Stimulated activated CD8-positive, alpha-beta memory T cell treated with anti-CD3 and anti-CD28 coated beads, Interleukin-2, amount 100 ng/mL, for 1 hour (primary cell): ENCODE results near the gene HOXB4.
"Not testable (repeated sequence)": the region's sequence is repeated elsewhere in the genome, so short reads cannot be mapped to it uniquely, and the experiment has no call there.

Source experiments
- DNase-seq, 2 donors: peaks; one replicate each; pipeline ENCODE4 v3.0.0-alpha.2; 2020; ENCODE audit warnings: low read depth in 2 of 2

The HOXB4 gene

DNA sequence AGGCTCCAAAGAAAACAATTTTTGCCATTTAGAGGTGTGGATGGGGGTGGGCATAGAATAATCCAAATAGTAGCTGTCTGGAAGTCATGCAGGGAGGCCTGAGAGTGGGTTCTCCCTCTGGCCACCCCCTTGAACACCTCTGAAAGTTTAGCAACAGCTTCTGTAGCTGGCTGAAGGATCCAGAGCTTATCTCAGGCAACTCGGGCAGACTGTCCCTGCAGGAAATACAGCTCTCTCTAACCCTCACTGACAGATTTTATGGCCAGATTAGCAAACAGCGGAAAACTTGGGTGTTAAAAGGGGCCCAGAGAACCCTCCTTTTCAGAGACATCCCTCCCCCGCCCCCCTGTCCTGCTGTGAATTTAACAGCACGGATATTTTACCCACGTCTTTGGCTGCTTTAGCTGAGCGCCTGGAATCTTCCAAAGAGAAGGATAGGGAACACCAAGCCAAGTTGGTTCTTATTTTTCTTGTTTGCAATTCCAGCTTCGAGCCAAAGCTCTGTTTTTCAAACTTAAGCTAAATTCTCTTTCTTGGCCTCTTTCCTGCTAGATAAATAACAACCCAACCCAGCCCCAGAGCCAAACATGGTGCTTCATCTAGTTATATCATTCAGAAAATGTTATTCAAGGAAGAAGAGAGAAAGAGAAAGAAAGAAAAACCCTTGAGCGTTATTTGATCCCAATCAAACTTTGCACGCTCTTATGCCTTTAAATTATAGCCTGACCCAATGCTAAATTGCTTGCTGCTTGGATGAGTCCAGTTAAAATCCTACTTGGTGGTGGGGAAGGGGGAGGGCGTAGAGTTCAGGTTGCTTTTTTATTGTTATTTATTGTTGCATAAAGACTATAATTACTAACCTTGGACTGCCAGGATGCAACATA is 31.0 kb downstream of the HOXB4 start:
- DNase-seq, result no peak

DNA sequence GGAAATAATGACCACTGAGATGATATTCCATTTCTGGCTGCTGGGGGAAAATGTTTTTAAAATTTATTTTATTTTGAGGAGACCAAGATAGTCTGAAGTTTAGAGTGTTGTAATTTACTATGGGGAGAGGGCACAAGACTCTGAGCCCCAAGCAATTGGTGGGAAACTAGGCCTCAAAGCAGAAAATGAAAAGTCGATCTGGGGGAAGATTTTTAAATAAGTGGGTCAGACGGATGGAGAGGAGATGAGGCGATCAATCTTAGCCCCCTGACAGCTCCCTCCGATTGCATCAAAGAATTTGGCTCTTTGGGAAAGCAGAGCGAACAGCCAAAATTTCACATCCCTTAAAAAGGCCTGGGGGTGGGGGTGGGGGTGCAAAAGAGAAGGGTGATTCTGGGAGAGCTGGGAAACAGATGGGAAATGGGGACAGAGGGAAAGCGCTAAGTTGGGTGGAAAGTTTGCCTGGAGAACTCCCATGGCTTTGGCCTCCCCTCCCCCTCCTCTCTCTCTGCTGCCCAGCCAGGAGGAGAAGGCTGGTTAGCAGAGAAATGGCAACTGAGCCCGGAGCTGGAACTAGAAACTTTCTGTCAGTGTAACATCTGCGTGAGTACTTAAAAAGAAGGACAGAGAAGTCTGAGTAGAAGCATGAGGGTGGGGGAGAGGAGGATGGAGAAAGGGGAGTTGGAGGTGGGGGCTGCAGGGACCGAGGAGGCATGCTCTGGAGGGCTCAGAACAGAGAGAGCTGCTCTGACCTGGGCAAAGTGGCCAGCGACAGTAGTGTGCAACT is 31.8 kb downstream of the HOXB4 start:
- DNase-seq, result no peak

DNA sequence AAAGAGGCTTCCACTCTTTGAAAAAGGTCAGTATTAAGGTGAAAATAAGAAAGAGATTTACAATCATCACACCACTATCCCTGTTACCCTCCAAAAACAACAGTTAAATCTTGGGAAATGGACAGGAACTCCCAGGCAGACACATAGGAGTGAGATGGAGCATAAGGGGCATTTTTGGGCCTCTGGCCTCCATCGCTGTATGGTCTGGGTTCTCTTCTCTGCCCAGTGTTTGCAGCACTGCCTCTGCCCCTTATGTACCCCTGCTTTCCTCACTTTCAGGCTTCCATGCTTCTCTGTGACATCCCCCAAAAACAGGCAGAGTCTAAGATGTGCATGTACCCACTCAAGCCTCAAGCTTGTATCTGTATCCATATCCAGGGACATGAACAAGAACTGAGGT is 32.6 kb downstream of the HOXB4 start:
- no peak for DNase-seq

DNA sequence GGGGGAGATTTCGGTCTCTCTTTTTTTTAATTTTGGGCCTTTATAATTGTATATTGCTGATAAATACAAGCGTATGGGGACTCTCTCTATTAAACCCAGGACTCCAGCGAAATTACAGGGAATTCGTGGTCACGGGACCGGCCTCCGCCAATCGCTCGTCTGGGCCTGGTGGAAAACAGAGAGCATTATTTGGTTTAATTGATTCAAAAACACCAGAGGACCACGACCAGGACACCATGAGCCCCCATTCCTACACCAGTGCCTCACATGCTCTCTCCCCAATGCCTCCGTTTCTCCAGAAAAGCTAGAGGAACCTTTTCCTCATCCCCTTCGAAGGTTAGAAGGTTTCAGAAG is 33.2 kb downstream of the HOXB4 start, which contains the start of gene HOXB2:
TSS of gene HOXB2 (minus strand) at position 88 of the 354 bp plus-strand sequence. CDS start 198 bp downstream, outside the sequence.
- DNase-seq, result no peak

DNA sequence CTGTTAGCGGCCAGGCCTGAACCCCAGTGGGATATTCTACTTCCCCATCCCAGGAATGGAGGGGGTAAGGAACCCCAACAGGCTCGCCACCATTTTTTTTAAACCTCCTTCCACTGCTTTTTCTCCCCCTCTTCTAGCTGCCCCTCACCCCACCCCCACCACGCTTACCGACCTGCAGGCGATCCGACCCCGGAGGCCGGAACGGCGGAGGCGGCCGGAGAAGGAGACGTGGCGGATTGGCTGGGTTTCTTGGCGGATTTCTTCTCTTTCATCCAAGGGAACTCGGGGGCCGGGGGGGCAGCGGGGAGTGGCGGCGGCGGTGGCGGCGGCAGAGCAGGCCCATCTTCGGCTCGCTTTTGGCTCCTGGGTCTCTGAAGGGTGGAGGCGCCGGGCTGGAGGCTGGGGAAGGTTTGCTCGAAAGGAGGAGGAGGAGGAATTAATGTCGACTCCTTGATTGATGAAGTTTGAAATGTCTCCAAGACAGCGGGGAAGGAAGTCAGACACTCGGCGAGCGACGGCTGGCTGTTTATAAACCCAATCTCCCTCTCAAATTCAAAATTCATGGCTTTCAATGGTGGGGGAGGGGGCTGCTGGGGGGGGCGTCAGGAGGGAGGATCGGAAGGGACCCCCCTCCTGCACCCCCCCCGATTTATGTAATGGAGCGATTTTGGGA is 33.7 kb downstream of the HOXB4 start:
- DNase-seq, result no peak

DNA sequence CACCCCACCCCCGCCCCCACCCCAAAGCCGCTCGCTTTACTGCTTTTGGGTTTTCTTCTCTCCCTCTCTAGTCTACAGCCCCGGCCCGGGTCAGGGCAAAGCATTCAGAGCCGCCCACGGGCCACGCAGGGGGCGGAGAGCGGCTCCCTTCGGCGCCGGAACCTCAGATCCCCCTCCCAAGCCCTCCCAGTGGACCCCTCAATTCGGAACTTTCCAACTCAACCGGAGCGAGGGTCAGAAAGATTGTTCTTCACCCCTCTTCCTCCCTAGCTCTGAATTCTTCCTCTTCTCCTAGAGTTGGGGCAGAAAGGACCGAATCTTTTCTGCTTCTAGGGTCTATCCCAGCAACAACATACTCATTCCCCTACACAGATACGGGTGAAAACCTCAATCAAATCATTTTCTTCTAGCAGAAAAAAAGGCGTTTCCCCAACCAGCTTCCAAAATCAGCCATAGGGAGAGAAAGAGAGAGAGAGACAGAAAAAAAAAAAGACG is 34.2 kb downstream of the HOXB4 start:
- DNase-seq, result no peak

DNA sequence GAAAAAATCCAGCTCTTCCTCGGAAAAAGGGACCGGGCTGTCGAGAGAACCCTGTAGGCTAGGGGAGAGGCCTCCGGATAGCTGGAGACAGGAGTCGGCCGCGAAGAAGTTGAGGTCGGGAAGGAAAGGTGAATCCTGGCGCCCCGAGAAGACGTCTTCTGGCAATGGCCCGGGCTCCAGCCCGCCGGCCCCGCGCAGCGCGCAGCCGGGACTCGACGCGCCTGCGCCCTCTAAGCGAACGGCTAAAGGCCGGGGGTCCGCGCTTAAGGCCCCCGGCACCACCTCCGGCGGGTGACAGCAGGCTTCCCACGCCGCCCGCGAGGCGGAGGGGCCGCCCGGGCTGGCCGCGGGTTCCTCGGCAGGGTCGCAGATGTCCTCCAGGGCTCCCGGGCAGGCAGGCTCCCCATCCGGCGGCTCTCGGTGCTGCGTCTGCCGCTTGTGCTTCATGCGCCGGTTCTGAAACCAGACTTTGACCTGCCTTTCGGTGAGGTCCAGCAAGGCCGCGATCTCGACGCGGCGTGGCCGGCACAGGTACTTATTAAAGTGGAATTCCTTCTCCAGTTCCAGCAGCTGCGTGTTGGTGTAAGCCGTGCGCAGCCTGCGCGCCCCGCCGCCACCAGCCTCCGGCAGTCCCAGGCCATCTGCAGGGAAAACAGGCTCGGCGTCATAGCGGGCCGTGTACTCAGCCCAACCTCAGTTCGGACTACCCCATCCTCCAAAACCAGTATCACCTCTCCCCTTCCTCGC is 34.9 kb downstream of the HOXB4 start:
- no peak for DNase-seq

DNA sequence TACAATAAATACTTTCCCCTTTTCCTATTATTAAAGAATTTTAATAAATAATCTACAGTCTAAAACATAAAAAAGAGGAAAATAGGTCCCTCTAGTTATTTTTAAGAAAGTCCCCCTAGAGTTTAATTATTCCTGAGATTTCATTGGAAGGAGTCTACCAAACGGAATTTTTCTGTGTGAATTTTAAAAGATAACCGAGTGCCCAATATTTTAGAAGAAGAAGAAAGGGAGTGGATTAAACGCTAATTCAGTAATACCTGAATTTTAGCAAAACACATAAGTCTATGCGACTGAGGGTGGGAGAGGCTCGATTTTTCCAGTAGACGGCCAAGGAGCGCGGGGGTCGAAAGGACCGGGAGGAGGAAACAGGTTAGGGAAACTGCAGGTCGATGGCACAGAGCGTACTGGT is 35.4 kb downstream of the HOXB4 start:
- DNase-seq, result no peak

DNA sequence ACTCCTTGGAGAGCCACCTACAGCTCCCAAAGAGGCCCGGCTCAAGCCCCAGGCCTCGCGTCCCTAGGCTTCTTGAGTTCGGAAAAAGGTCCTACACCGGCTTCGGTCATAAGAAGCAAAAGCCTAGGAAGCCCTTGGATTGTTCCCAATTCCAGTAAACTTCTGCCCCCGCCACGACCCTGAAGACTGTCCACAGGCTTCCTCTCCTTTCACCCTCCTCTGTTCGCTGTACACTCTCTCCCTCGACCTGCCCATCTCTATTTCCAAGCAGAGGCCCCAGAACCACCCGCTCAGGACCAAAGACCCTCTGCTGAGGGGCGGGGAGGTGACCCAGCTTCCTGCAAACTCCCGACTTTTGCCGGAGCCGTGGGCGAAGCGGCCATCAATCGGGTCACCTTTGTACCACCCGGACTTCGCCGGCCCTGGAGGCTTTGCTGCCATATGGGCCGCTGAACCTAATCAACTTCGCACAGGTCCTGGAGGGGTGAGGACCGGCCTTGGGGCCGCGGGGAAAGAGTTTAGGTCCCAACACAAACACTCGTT is 36.0 kb downstream of the HOXB4 start:
- DNase-seq, result no peak

DNA sequence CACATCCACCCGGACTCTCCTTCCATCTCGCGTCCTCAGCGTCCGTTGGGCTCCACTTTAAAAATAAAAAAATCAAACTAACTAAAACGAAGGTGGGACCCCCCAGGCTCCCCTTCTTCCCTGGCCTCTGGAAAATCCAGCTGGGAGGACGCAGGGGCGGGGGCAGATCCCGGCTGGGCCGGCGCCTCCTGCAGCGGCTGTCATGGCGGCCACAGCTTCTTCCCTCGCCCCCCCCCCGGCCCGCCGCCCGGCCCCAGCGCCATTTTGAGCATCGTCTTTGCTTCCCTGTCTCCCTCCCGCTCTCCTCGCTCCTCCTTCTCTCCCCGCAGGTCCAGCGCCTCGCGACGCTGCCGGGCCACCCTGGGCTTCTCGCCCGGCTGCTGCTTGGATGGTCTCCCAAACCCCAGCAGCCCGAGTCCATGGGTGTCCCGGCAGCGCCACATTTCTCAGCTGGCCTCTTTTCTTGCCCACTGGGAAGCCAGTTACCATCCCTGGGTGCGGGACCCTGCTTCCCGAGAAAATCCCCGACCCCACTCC is 36.5 kb downstream of the HOXB4 start:
- DNase-seq, result no peak

DNA sequence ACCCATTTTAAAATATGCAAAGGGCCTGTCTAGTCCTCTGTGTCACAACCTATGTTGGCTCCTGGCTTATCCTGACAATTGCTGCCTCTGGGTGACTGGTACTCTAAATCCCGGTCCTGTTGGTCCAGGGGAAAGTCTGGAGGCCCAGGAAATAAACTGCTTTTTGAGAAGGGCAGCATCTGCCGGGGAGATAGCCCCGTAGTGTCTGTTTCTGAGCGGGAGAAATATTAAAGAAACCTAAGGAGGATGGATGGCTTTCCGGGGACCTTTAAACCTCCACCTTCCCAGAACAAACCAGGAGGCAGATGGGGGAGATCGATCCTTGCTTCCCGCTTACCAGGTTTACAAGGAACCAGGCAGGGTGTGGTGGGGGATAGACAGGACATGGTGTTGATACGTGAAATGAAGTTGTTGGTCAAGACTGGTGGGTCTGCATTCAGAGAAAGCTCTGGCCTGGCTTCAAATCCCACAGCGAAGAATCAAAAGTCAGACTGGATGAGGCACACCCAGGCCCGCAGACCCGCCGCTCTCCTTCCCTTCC is 37.0 kb downstream of the HOXB4 start:
- DNase-seq, result no peak

DNA sequence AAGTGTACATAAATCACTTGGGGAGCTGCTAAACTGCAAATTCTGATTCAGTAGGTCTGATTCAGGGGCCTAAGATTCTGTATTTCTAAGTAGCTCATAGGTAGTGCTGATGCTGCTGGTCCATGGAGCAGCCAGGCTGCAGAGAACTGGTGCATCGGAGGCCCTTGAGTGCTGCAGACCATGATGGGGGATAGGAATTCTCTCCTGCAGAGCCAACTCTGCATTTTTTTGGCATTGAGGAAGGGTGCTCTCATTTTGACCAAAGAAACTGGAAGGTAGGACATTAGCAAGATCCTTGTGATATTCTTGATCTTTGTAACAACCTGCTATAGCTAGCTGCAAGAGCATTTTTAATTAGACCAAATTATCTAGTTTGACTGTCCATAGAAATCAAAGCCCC is 37.9 kb downstream of the HOXB4 start:
- DNase-seq, result no peak

DNA sequence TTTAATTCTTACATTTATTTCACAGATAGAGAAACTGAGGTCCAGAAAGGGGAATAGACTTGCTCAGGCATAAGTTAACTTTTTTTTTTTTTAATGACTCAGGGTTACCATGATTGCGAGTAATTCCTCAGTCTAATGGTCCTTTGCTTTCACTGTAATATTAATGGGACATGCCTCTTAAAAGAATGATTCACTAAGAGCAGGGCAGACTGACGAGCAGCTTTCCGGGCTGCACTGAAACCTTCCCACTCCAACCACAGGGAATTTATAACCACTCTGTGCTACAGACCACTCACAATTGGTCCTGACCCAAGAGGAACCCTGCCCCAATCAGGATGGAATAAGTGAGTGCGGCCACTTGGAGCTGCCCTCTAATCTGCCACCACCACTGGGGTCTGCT is 39.0 kb downstream of the HOXB4 start:
- DNase-seq, result no peak

DNA sequence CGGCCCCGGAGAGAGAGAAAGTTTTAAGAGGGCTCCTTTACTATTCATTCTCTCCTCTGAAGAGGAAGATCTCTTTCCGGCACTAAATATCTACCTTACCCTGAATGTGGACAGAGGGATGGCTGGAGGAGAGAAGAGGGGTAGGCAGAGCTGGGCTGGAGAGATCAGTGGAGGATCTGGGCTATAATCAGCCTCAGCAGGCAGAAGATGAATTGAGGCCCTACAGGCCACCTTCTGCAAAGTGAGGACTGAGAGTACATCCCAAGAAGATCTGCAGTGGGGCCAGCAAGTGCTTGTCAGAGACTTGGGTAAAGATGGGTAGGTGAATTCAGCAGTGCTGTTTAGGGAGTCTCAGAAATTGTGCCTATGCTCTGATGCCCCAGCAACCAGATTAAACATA is 40.8 kb downstream of the HOXB4 start:
- DNase-seq, result no peak

DNA sequence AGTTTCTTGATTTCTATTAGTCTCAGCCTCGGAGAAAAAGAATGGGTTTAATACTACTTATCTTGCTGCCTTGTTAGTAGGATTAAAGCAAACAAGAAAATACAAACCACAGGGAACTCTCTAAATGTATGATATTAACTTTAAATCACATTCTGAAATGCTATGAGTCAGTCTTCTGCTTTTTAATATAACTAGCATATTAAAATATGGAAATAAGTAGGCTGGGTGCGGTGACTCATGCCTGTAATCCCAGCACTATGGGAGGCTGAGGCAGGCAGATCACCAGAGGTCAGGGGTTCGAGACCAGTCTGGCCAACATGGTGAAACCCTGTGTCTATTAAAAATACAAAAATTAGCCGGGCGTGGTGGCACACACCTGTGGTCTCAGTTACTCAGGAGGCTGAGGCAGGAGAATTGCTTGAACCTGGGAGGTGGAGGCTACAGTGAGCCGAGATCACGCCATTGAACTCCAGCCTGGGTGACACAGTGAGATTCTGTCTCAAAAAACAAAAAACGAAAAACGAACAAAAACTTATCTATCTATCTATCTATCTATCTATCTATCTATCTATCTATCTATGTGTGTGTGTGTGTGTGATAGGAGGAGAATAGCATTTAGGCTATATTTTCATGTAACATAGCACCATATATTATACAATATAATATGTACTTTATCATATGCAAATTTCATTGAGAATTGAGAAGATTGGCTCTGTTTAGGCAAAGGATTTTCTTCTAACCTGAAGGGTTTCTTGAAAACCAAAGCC is 42.2 kb downstream of the HOXB4 start:
- DNase-seq, result not testable (repeated sequence)

DNA sequence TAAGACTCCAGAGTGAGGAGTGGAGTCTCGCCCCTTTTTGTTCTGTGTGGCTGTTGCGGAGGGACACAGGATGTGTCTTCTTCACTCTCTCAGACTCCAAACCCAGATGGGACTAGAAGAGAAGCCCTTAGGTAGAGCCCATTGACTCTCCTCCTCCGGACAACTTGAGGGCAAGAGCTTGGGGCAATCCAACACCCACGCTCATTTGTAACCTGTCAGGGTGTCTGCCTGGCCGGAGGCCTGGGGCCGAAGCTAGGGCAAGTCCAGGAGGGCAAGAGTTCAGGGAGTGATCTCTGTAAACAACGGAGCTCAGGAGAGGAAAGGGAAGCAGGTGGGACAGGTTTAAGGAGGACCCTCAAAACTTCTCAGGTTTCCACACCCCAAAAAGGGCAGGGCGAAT is 45.9 kb downstream of the HOXB4 start:
- DNase-seq, result no peak

DNA sequence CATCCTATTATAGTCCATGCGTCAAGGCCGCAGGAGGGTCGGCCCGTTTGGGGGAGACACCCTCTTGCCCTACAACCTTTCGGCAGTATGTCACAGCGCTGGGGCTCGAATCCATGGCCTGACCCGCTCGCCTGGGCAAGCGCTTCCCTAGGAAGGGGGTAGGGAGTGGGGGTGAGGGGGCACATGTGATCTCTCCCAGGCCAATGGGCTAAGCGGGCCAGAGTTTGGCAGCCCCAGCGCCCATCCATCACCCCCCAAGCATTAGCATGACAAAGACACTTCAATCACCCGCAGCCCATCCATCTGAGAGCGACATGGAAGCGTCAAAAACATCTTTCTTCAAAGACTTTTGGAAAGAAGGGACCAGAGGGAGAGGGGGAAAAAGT is 47.3 kb downstream of the HOXB4 start, which contains the start of gene HOXB1:
TSS of gene HOXB1 (minus strand) at position 125 of the 386 bp plus-strand sequence. CDS start at position 18, 107 bp downstream.
- DNase-seq, result no peak

DNA sequence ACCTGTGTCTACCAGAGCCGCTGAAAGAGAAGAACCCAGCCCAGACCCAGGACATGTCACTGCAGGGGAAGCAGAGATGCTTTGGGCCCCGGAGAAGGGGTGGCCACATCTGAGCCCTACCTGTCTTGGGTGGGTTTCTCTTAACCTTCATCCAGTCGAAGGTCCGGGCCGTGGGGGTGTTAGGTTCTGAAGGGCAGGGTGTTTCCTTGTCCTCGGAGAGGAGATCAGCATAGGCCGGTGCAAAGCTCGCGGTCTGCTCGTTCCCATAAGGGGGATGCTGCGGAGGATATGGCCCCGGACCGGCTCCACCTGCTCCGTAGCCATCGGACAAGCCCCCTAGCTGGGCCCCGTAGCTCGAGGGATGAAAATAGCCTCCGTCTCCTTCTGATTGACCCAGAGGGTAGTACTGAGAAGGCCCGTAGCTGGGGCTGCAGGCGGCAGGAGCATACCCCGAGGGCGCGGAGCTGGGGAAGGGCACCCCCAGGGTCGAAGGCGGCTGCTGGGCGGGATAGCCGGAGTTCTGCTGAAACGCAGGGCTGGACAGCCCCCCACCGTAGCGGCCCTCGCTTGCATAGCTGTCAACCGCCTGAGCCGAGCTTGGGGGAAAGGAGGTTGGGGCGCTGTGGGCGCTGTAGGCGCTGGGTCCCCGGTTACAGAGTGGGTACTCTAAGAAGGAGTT is 47.8 kb downstream of the HOXB4 start:
- DNase-seq, result no peak

DNA sequence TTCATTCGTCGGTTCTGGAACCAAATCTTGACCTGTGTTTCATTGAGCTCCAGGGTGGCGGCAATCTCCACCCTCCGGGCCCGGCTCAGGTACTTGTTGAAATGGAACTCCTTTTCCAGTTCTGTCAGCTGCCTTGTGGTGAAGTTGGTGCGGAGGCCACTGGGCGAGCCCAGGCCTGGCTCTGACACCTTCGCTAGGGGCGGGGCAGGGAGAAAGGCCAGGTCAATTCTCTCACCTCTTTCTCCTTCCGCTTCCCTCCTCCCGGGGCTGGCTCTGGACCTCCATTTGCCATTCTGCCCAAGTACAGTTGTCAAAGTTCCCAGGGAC is 48.5 kb downstream of the HOXB4 start:
- no peak for DNase-seq
